ENCODE data around the gene PEF1.
A peak's percentile ranks its signal among the peaks of the same experiment; 100 is the strongest.

The PEF1 gene

GRCh38 chr1:31617916-31618746, 26.5 kb downstream of the PEF1 start:
- H3K4me3 ChIP-seq (replicated peaks in 1 of 2; ENCODE audit: low read depth in 2 of 2, low read length in 2 of 2) = peak overlapping the region; percentile 40 to 51
- DNase-seq (ENCODE audit: low read depth in 2 of 2) = peak; percentile 42 to 48
- TF ChIP-seq, protein P1, sequence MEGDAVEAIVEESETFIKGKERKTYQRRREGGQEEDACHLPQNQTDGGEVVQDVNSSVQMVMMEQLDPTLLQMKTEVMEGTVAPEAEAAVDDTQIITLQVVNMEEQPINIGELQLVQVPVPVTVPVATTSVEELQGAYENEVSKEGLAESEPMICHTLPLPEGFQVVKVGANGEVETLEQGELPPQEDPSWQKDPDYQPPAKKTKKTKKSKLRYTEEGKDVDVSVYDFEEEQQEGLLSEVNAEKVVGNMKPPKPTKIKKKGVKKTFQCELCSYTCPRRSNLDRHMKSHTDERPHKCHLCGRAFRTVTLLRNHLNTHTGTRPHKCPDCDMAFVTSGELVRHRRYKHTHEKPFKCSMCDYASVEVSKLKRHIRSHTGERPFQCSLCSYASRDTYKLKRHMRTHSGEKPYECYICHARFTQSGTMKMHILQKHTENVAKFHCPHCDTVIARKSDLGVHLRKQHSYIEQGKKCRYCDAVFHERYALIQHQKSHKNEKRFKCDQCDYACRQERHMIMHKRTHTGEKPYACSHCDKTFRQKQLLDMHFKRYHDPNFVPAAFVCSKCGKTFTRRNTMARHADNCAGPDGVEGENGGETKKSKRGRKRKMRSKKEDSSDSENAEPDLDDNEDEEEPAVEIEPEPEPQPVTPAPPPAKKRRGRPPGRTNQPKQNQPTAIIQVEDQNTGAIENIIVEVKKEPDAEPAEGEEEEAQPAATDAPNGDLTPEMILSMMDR (IDR thresholded peaks at IDR 0.05; ENCODE audit: low read depth, low read length) = peak; percentile 81

GRCh38 chr1:31617218-31617915, 27.3 kb downstream of the PEF1 start, which contains the start of gene HCRTR1:
TSS of gene HCRTR1 (plus strand) at chr1:31617689. CDS start at chr1:31619193, 1,504 bp downstream.
- TF ChIP-seq, protein P1 (IDR thresholded peaks at IDR 0.05; ENCODE audit: low read depth, low read length) = no peak
- no peak for DNase-seq (ENCODE audit: low read depth in 2 of 2)
- H3K4me3 ChIP-seq (replicated peaks in 1 of 2; ENCODE audit: low read depth in 2 of 2, low read length in 2 of 2) = peak within 1 kb of the TSS; percentile 40 to 51

- TF ChIP-seq, protein P1 (IDR thresholded peaks at IDR 0.05; ENCODE audit: low read depth, low read length) = no peak
- DNase-seq (ENCODE audit: low read depth in 2 of 2) = no peak
Measured at GRCh38 chr1:31615939-31616338, 28.7 kb downstream of the PEF1 start.

GRCh38 chr1:31615414-31615813, 29.3 kb downstream of the PEF1 start:
- TF ChIP-seq, protein P1 (IDR thresholded peaks at IDR 0.05; ENCODE audit: low read depth, low read length) = no peak
- DNase-seq (ENCODE audit: low read depth in 2 of 2) = no peak

More at GRCh38 chr1:31615939-31616338, 28.7 kb downstream of the PEF1 start:
- no peak overlapping the region for H3K4me3 ChIP-seq (replicated peaks in 1 of 2; ENCODE audit: low read depth in 2 of 2, low read length in 2 of 2)

DNA sequence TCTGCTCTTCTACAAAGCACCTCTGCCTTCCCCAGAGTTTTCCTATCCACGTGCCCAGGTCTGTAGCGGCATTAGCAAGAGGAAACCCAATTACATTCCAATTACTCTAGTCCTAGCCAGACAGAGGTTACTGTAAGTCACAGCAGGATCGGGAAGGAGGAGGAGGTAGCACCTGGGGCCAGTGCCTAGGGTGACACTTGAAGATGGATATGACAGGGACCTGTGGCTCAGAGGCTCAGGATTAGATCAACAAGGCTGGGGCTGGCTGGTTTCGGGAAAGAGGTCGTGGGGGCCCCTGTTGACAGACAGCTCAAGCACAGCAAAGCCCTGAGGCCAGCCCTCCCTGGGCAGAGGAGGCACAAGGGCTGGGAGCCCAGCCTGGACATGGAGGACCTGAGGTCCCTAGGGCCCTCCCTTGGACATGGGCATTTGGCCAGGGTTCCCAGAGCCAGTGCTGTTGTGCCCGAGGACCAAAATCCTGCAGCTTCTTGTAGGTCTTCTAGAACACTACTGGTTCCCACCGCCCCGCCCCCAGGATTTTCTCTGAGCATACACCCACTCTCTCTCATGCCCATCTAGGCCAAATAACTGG, 30.2 kb downstream of the PEF1 start:
- TF ChIP-seq, protein P1 (IDR thresholded peaks at IDR 0.05; ENCODE audit: low read depth, low read length) = no peak
- DNase-seq (ENCODE audit: low read depth in 2 of 2) = no peak
- H3K4me3 ChIP-seq (replicated peaks in 1 of 2; ENCODE audit: low read depth in 2 of 2, low read length in 2 of 2) = no peak overlapping the region

More at GRCh38 chr1:31615414-31615813, 29.3 kb downstream of the PEF1 start:
- no peak overlapping the region for H3K4me3 ChIP-seq (replicated peaks in 1 of 2; ENCODE audit: low read depth in 2 of 2, low read length in 2 of 2)

DNA sequence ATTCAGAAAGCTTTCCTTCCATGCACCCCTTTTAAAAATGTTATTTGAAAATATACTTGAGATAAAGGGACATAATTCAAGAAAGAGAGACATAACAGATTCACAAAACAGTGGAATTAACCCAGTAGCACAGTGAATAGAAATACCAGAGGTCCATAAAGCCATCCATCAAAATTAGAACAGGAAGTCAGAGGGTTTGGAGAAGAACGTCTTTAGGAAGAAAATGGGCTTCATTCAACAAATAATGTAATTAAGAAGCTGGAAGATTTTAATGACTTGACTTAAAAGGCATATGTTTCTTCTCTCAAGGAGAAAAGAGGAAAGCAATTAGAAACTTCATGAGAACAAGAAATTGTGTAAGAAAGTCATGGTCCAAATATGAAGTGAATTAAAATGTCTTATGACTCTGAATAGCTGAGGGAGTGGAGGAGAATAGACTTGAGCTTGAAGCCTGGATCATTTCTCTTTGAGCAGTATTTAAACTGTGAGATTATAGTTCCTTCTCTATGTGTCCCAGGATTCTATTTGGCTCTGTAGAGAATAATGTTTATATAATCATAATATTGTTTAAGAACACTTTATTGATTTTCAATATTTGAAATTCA, 35.1 kb downstream of the PEF1 start:
- TF ChIP-seq, protein P1 (IDR thresholded peaks at IDR 0.05; ENCODE audit: low read depth, low read length) = no peak
- H3K4me3 ChIP-seq (replicated peaks in 1 of 2; ENCODE audit: low read depth in 2 of 2, low read length in 2 of 2) = no peak overlapping the region
- no peak for DNase-seq (ENCODE audit: low read depth in 2 of 2)
